SK-N-SH (cell line): ENCODE results near the gene C2CD4D. TPM values are rescaled to one million over a fixed set of nuclear protein-coding genes. Genes with fewer than 3 reads are reported as not detected.

Source experiments
- CTCF ChIA-PET: fragments of 300-600, 350-600 bp; formaldehyde crosslinking; extraction: SDS; loops from one replicate; lab custom pipeline; 2021; lab: Yijun Ruan, JAX
- POLR2A ChIA-PET: fragments of 350-600 bp; sonication (Branson Sonifier 250); formaldehyde crosslinking; extraction: SDS; loops from one replicate; lab custom pipeline; 2020; ENCODE audit warnings: antibody characterized with exemption, inconsistent platforms; lab: Yijun Ruan, JAX
- DNase-seq: peaks from one replicate; pipeline ENCODE4 v3.0.0; 2012
- H2AFZ ChIP-seq: fragments of 200-600 bp; sonication (generic); 2 replicates; pipeline ENCODE4 v1.8.1; 2016; ENCODE audit warnings: antibody characterized with exemption, mild to moderate bottlenecking, low read depth
- H3F3A ChIP-seq: fragments of 200-600 bp; sonication (generic); replicated peaks from 2 replicates; pipeline ENCODE3; 2016; ENCODE audit warnings: antibody characterized with exemption, mild to moderate bottlenecking; ENCODE audit not compliant: insufficient read depth
- H3K27ac ChIP-seq, 2 experiments: fragments of 200-500 bp in 1 of 2; fragments of 200-600 bp in 1 of 2; sonication (Bioruptor generic) in 1 of 2; sonication (generic), shearing (Covaris generic) in 1 of 2; 2 replicates each; pipeline versions ENCODE4 v1.5.1 to v1.6.1; 2014 to 2016; ENCODE audit warnings: low read depth in 2 of 2, inconsistent platforms in 1 of 2, low read length in 1 of 2, mild to moderate bottlenecking in 1 of 2, mixed read lengths in 1 of 2
- H3K27me3 ChIP-seq: fragments of 200-600 bp; sonication (generic), shearing (Covaris generic); 2 replicates; pipeline ENCODE4 v1.6.1; 2016; ENCODE audit warnings: mixed run types; ENCODE audit not compliant: insufficient read depth
- H3K36me3 ChIP-seq, 2 experiments: fragments of 200-500 bp in 1 of 2; fragments of 200-600 bp in 1 of 2; sonication (Bioruptor generic) in 1 of 2; sonication (generic) in 1 of 2; replicated peaks in 1 of 2; 2 replicates each; pipeline versions ENCODE3 to v1.5.1; 2014 to 2016; ENCODE audit warnings: low read length in 1 of 2, mild to moderate bottlenecking in 1 of 2; ENCODE audit not compliant: insufficient read depth in 2 of 2, control insufficient read depth in 1 of 2
- H3K4me1 ChIP-seq, 2 experiments: fragments of 200-500 bp in 1 of 2; fragments of 200-600 bp in 1 of 2; sonication (Bioruptor generic) in 1 of 2; sonication (generic), shearing (Covaris generic) in 1 of 2; 2 replicates each; pipeline versions ENCODE4 v1.5.1 to v1.6.1; 2014 to 2016; ENCODE audit warnings: low read depth in 1 of 2, low read length in 1 of 2, mixed run types in 1 of 2; ENCODE audit not compliant: insufficient read depth in 2 of 2, control insufficient read depth in 1 of 2
- H3K4me2 ChIP-seq: fragments of 200-600 bp; sonication (generic), shearing (Covaris generic); 2 replicates; pipeline ENCODE4 v1.6.1; 2017; ENCODE audit warnings: mixed run types
- H3K4me3 ChIP-seq, 2 experiments: fragments of 200-500 bp in 1 of 2; fragments of 200-600 bp in 1 of 2; sonication (Bioruptor generic) in 1 of 2; sonication (generic), shearing (Covaris generic) in 1 of 2; 2 replicates each; pipeline versions ENCODE4 v1.5.1 to v1.8.1; 2014 to 2016; ENCODE audit warnings: low read depth in 2 of 2, inconsistent platforms in 1 of 2, low read length in 1 of 2, mild to moderate bottlenecking in 1 of 2, mixed read lengths in 1 of 2, moderate library complexity in 1 of 2
- H3K79me2 ChIP-seq: fragments of 200-600 bp; sonication (generic); 2 replicates; pipeline ENCODE4 v1.8.1; 2017; ENCODE audit warnings: mild to moderate bottlenecking; ENCODE audit not compliant: insufficient read depth
- H3K9ac ChIP-seq: fragments of 200-600 bp; sonication (generic); 2 replicates; pipeline ENCODE4 v1.6.1; 2017; ENCODE audit warnings: mixed run types
- H3K9me2 ChIP-seq: fragments of 200-600 bp; sonication (generic); 2 replicates; pipeline ENCODE4 v1.6.1; 2017; ENCODE audit warnings: mixed run types
- H3K9me3 ChIP-seq: fragments of 200-600 bp; sonication (generic); 2 replicates; pipeline ENCODE4 v1.6.1; 2017; ENCODE audit warnings: mixed run types, mild to moderate bottlenecking, moderate library complexity
- H4K20me1 ChIP-seq: fragments of 200-600 bp; sonication (generic); 2 replicates; pipeline ENCODE4 v1.6.1; 2017; ENCODE audit warnings: mild to moderate bottlenecking, mixed run types; ENCODE audit not compliant: insufficient read depth
- CTCF ChIP-seq: fragments of 200-600 bp; sonication (generic); IDR thresholded peaks from 2 replicates; pipeline ENCODE4 v1.6.1; 2017; ENCODE audit warnings: antibody characterized with exemption, mild to moderate bottlenecking, moderate library complexity
- EZH2phosphoT487 ChIP-seq: fragments of 200-600 bp; sonication (generic); IDR thresholded peaks from 2 replicates; pipeline ENCODE4 v1.6.1; 2017; ENCODE audit warnings: low read depth, mixed run types, mild to moderate bottlenecking, antibody characterized with exemption, moderate library complexity, borderline replicate concordance
- FOSL2 ChIP-seq: IDR thresholded peaks from 2 replicates; pipeline ENCODE4 v1.4.0; 2012; ENCODE audit warnings: low read depth, mild to moderate bottlenecking, moderate library complexity, borderline replicate concordance
- GATA2 ChIP-seq: sonication (generic); formaldehyde crosslinking; IDR thresholded peaks from 2 replicates; pipeline ENCODE4 v1.5.0; 2020; ENCODE audit warnings: mild to moderate bottlenecking, missing genetic modification reagents
- IRF3 ChIP-seq: fragments of 150-350 bp; IDR thresholded peaks from 2 replicates; pipeline ENCODE4 v1.6.1; 2016; ENCODE audit warnings: mild to moderate bottlenecking, low read depth, low read length
- MAX ChIP-seq: IDR thresholded peaks from 2 replicates; pipeline ENCODE4 v1.4.0; 2012; ENCODE audit warnings: low read depth
- MEF2A ChIP-seq: IDR thresholded peaks from 2 replicates; pipeline ENCODE4 v1.4.0; 2012; ENCODE audit warnings: low read depth, borderline replicate concordance
- NFIC ChIP-seq: IDR thresholded peaks from 2 replicates; pipeline ENCODE4 v1.4.0; 2012; ENCODE audit warnings: borderline replicate concordance
- NRF1 ChIP-seq: IDR thresholded peaks from 2 replicates; pipeline ENCODE4 v1.6.1; 2012; ENCODE audit warnings: low read depth, mild to moderate bottlenecking, low read length
- POLR2AphosphoS5 ChIP-seq: IDR thresholded peaks from 2 replicates; pipeline ENCODE4 v1.6.1; 2012; ENCODE audit warnings: low read depth, low read length
- RAD21 ChIP-seq: IDR thresholded peaks from 2 replicates; pipeline ENCODE4 v1.6.1; 2012; ENCODE audit warnings: mild to moderate bottlenecking, low read length
- REST ChIP-seq: IDR thresholded peaks from 2 replicates; pipeline ENCODE4 v1.6.1; 2012; ENCODE audit warnings: mild to moderate bottlenecking, low read depth, low read length, moderate library complexity
- RFX5 ChIP-seq: IDR thresholded peaks from 2 replicates; pipeline ENCODE4 v1.6.1; 2012; ENCODE audit warnings: mild to moderate bottlenecking, improper control_type of control experiment, low read length
- SIN3A ChIP-seq: IDR thresholded peaks from 2 replicates; pipeline ENCODE4 v1.6.1; 2012; ENCODE audit warnings: low read depth, mild to moderate bottlenecking, low read length, moderate library complexity, borderline replicate concordance
- TAF1 ChIP-seq: IDR thresholded peaks from 2 replicates; pipeline ENCODE4 v1.6.1; 2012; ENCODE audit warnings: low read depth, mild to moderate bottlenecking, low read length, moderate library complexity, borderline replicate concordance
- TEAD4 ChIP-seq: IDR thresholded peaks from 2 replicates; pipeline ENCODE4 v1.4.0; 2012; ENCODE audit warnings: mild to moderate bottlenecking, borderline replicate concordance; ENCODE audit not compliant: insufficient read depth
- USF2 ChIP-seq: fragments of 150-350 bp; IDR thresholded peaks from 2 replicates; pipeline ENCODE4 v1.6.1; 2017; ENCODE audit warnings: antibody characterized with exemption, low read length, low read depth, borderline replicate concordance
- ZBTB33 ChIP-seq: IDR thresholded peaks from 2 replicates; pipeline ENCODE4 v1.4.0; 2012; ENCODE audit warnings: low read depth, borderline replicate concordance
- WGBS: methylation state at CpG from one replicate; pipeline ENCODE4 v1.1.6; 2017; ENCODE audit warnings: low lambda C conversion rate; 5-methylcytosine and 5-hydroxymethylcytosine counted together
- polyA plus RNA-seq, 3 experiments: library from polyadenylated mRNA; depleted of rRNA; stranded (reverse); fragments of >200 nt; gene quantifications; 2 replicates each; pipeline ENCODE4 v1.2.3, GENCODE V29; 2012

The C2CD4D gene
- polyA plus RNA-seq, 1 of the 3 experiments (the other 2 are of a cell fraction) = not detected

- TF ChIP-seq POLR2AphosphoS5 = no peak
- TF ChIP-seq RAD21 = no peak
- no peak for TF ChIP-seq MEF2A
- TF ChIP-seq TEAD4 = no peak
- TF ChIP-seq NRF1 = no peak
- no peak for TF ChIP-seq USF2
- TF ChIP-seq FOSL2 = no peak
- TF ChIP-seq EZH2phosphoT487 = no peak
- TF ChIP-seq CTCF = no peak
- no peak for TF ChIP-seq ZBTB33
- no peak for TF ChIP-seq GATA2 (CRISPR knock-in tag)
- TF ChIP-seq RFX5 = no peak
- TF ChIP-seq MAX = no peak
- no peak for TF ChIP-seq REST
- TF ChIP-seq IRF3 = no peak
- no peak for TF ChIP-seq SIN3A
- no peak for TF ChIP-seq NFIC
- TF ChIP-seq TAF1 = no peak
- Histone ChIP-seq H3K27me3 (no peaks in the 10 kb centered on the region), H2AFZ (no peak overlapping the region), H3K9me3 (no peaks in the 10 kb centered on the region), H3K79me2 (no peaks in the 10 kb centered on the region), H3K4me3 (no peak overlapping the region), H4K20me1 (no peaks in the 10 kb centered on the region), H3K9ac (no peak overlapping the region), H3K9me2 (no peaks in the 10 kb centered on the region), H3K27ac (no peak overlapping the region; a peak in 1 of 4 replicates), H3K4me1 (peaks cover 0 to 34% of the 10 kb centered on the region in 2 experiments; a peak in 1 of 4 replicates), H3K4me2 (no peak overlapping the region), H3F3A (no peaks in the 10 kb centered on the region), H3K36me3 (no peaks in the 10 kb centered on the region)
- DNase-seq = no peak
- WGBS = 77% methylated on average over 8 of the region's 8 CpGs
- POLR2A ChIA-PET = interaction anchor here (1.8 kb wide), 1 partner anchor 11 kb away, joined by 6 read pairs; no protein-coding TSS in a partner anchor
- CTCF ChIA-PET = interaction anchor here (0.7 to 2.5 kb wide), 5 partner anchors 12 to 239 kb away, joined by 3 to 14 read pairs (median 4); partner anchors contain the start of gene CELF3
These were observed 6.3 kb downstream of the C2CD4D start for GRCh38 chr1:151833172-151833900.
